Fibroblast of mammary gland (primary cell): ENCODE data around the gene COL15A1.

Experiments
- DNase-seq: peaks from one replicate; pipeline ENCODE4 v3.0.0-alpha.2; 2010; ENCODE audit warnings: low read depth
- H3K4me3 ChIP-seq: 2 replicates; pipeline ENCODE4 v1.5.1; 2011; ENCODE audit warnings: low read depth, mild to moderate bottlenecking, low read length, moderate library complexity; ENCODE audit not compliant: control insufficient read depth
- CTCF ChIP-seq: conservative IDR thresholded peaks from 2 replicates; pipeline ENCODE4 v1.5.1; 2011; ENCODE audit warnings: low read depth, low read length, inconsistent platforms; ENCODE audit not compliant: control insufficient read depth, insufficient read depth

COL15A1 gene

GRCh38 chr9:98960409-98960808, 16.7 kb downstream of the COL15A1 start:
- no peak for TF ChIP-seq CTCF
- DNase-seq, result no peak
- no peak overlapping the region for H3K4me3 ChIP-seq

- no peak overlapping the region for H3K4me3 ChIP-seq
- TF ChIP-seq CTCF, result no peak
- DNase-seq, result no peak
Measured at GRCh38 chr9:98961513-98962180, 17.9 kb downstream of the COL15A1 start.

- no peak overlapping the region for H3K4me3 ChIP-seq
- peak; percentile 80 for DNase-seq
- no peak for TF ChIP-seq CTCF
Measured at GRCh38 chr9:98962181-98962560, 18.5 kb downstream of the COL15A1 start.

- no peak for TF ChIP-seq CTCF
- DNase-seq, result no peak
- H3K4me3 ChIP-seq, result no peak overlapping the region
Measured at GRCh38 chr9:98962861-98963260, 19.2 kb downstream of the COL15A1 start.

GRCh38 chr9:98964201-98964600, 20.5 kb downstream of the COL15A1 start:
- no peak overlapping the region for H3K4me3 ChIP-seq
- no peak for TF ChIP-seq CTCF
- DNase-seq, result no peak

GRCh38 chr9:98964911-98965336, 21.2 kb downstream of the COL15A1 start:
- no peak for TF ChIP-seq CTCF

GRCh38 chr9:98966676-98967075, 23.0 kb downstream of the COL15A1 start:
- TF ChIP-seq CTCF, result no peak
- DNase-seq, result no peak
- no peak overlapping the region for H3K4me3 ChIP-seq

More at GRCh38 chr9:98964911-98965336, 21.2 kb downstream of the COL15A1 start:
- no peak overlapping the region for H3K4me3 ChIP-seq
- no peak for DNase-seq
